Nephron progenitor cell (in vitro differentiated cells): ENCODE measurements around the gene ALK.

Experiments
- DNase-seq: peaks from one replicate; pipeline ENCODE4 v3.0.0; 2021
- H3K27ac Mint-ChIP-seq: 2 replicates; pipeline ENCODE4 v1.8.0; 2021; ENCODE audit warnings: mild to moderate bottlenecking, moderate library complexity, mixed read lengths
- H3K27me3 Mint-ChIP-seq: 2 replicates; pipeline ENCODE4 v1.8.0; 2021; ENCODE audit warnings: mild to moderate bottlenecking, low read depth, mixed read lengths; ENCODE audit not compliant: poor library complexity
- H3K36me3 Mint-ChIP-seq: 2 replicates; pipeline ENCODE4 v1.8.0; 2021; ENCODE audit warnings: low read depth, mixed read lengths
- H3K4me1 Mint-ChIP-seq: 2 replicates; pipeline ENCODE4 v1.8.0; 2021; ENCODE audit warnings: mixed read lengths
- H3K4me3 Mint-ChIP-seq: 2 replicates; pipeline ENCODE4 v1.8.0; 2021; ENCODE audit warnings: mild to moderate bottlenecking, moderate library complexity, mixed read lengths
- H3K9me3 Mint-ChIP-seq: 2 replicates; pipeline ENCODE4 v1.8.0; 2021; ENCODE audit warnings: mild to moderate bottlenecking, moderate library complexity, mixed read lengths
- CTCF ChIP-seq: fragments of 200-600 bp; sonication (generic); IDR thresholded peaks from 2 replicates; pipeline ENCODE4 v1.5.0; 2021; ENCODE audit warnings: antibody characterized with exemption

The ALK gene

GRCh38 chr2:29518010-29518409 is 403.4 kb downstream of the ALK start:
- no peak overlapping the region for H3K27ac Mint-ChIP-seq
- no peaks in the 10 kb centered on the region for H3K4me1 Mint-ChIP-seq
- peaks cover 13% of the 10 kb centered on the region for H3K27me3 Mint-ChIP-seq
- DNase-seq, result no peak
- no peaks in the 10 kb centered on the region for H3K36me3 Mint-ChIP-seq
- no peak for TF ChIP-seq CTCF
- no peak overlapping the region for H3K4me3 Mint-ChIP-seq
- H3K9me3 Mint-ChIP-seq, result peaks cover 9% of the 10 kb centered on the region

GRCh38 chr2:29517413-29517812 is 404.0 kb downstream of the ALK start:
- Mint-ChIP-seq H3K36me3 (no peaks in the 10 kb centered on the region), H3K4me1 (no peaks in the 10 kb centered on the region), H3K4me3 (no peak overlapping the region), H3K27ac (no peak overlapping the region), H3K9me3 (peaks cover 9% of the 10 kb centered on the region), H3K27me3 (peaks cover 12% of the 10 kb centered on the region)
- DNase-seq, result no peak
- TF ChIP-seq CTCF, result no peak

DNA sequence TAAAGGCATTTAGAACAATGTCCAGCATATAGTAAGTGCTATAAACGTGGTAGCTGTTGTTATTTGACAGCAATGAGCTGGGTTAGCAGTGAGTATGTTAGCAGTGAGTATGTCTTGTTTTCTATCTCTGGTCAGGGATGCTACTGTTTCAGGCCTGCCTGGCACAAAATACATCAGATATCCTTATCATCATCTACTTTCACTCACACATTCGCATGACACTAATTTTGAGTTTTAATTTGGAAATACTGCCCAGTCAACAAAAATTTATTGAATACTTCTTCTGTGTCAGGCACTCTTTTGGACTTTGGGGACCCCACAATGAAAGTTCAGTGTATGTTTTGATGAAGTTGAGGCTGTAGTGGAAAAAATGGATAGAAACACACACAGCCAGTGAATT is 404.6 kb downstream of the ALK start:
- Mint-ChIP-seq H3K4me3 (no peak overlapping the region), H3K27me3 (peaks cover 9% of the 10 kb centered on the region), H3K27ac (no peak overlapping the region), H3K36me3 (no peaks in the 10 kb centered on the region), H3K9me3 (peaks cover 9% of the 10 kb centered on the region), H3K4me1 (no peaks in the 10 kb centered on the region)
- no peak for DNase-seq
- no peak for TF ChIP-seq CTCF

DNA sequence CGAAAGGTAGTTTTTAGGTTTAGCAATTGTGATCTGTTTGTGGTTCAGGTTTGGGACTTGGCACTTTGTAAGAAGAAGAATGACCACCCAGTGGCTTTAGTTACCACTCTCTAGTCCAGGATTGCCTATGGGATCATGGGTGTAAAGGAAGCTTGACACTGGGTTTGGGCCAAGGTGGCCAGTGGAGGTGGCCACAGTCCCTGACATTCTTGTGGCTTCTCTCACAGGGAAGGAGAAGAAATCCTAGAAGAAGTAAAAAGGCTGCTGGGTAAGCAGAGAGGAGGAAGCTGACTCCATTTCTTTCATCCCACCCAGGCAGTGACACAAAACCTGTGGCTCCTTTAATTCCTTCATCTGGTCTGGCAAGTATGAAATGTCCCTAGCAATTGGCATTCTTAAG is 411.5 kb downstream of the ALK start:
- Mint-ChIP-seq H3K4me1 (no peaks in the 10 kb centered on the region), H3K27ac (no peak overlapping the region), H3K4me3 (no peak overlapping the region), H3K36me3 (no peaks in the 10 kb centered on the region), H3K27me3 (peaks cover 7% of the 10 kb centered on the region), H3K9me3 (peaks cover 14% of the 10 kb centered on the region)
- no peak for TF ChIP-seq CTCF
- DNase-seq, result no peak

- no peak for TF ChIP-seq CTCF
- Mint-ChIP-seq H3K4me3 (no peak overlapping the region), H3K27ac (no peak overlapping the region), H3K36me3 (no peaks in the 10 kb centered on the region), H3K9me3 (peaks cover 9% of the 10 kb centered on the region), H3K27me3 (peaks cover 7% of the 10 kb centered on the region), H3K4me1 (no peaks in the 10 kb centered on the region)
- no peak for DNase-seq
These were observed 412.0 kb downstream of the ALK start for GRCh38 chr2:29509397-29509796.

DNA sequence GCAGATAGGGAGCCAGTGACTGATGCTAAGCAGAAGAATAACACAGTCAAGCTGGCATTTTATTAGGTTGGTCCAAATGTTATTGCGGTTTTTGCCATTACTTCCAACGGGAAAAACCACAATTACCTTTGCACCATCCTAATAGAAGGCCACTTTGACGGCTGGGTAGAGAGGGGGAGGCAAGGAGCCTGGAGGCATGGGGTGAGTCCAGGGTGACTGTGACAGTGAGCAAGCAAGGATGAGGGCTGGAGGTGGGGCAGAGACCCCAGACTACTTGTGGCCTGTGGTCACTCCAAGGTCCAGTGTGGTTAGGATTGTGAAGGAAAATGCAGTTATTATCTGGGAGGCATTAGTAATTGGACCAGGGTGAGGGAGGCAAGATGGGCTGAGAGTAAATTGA is 416.6 kb downstream of the ALK start:
- Mint-ChIP-seq H3K27me3 (peaks cover 16% of the 10 kb centered on the region), H3K4me3 (no peak overlapping the region), H3K27ac (no peak overlapping the region), H3K4me1 (no peaks in the 10 kb centered on the region), H3K9me3 (no peaks in the 10 kb centered on the region), H3K36me3 (no peaks in the 10 kb centered on the region)
- no peak for DNase-seq
- no peak for TF ChIP-seq CTCF
